Type B pancreatic cell (in vitro differentiated cells): Measurements from ENCODE around the gene NUDT14. TPM values are rescaled to one million over a fixed set of nuclear protein-coding genes. Genes with fewer than 3 reads are reported as not detected.

Experiments used
- DNase-seq: peaks from one replicate; pipeline ENCODE4 v3.0.0; 2021; ENCODE audit warnings: mixed read lengths; ENCODE audit not compliant: unreplicated experiment; ENCODE audit errors: extremely low spot score
- H3K27ac Mint-ChIP-seq: 2 replicates; pipeline ENCODE4 v1.8.0; 2021; ENCODE audit warnings: mild to moderate bottlenecking, mixed read lengths
- H3K27me3 Mint-ChIP-seq: 2 replicates; pipeline ENCODE4 v1.8.0; 2021; ENCODE audit warnings: mixed read lengths
- H3K36me3 Mint-ChIP-seq: 2 replicates; pipeline ENCODE4 v1.8.0; 2021; ENCODE audit warnings: mixed read lengths
- H3K4me1 Mint-ChIP-seq: one replicate; pipeline ENCODE4 v1.8.0; 2021; ENCODE audit warnings: mixed read lengths; ENCODE audit not compliant: unreplicated experiment
- H3K4me3 Mint-ChIP-seq: 2 replicates; pipeline ENCODE4 v1.8.0; 2021; ENCODE audit warnings: mild to moderate bottlenecking, mixed read lengths
- H3K9me3 Mint-ChIP-seq: 2 replicates; pipeline ENCODE4 v1.8.0; 2021; ENCODE audit warnings: mixed read lengths
- total RNA-seq: library from RNA; stranded (reverse); gene quantifications from 2 replicates; pipeline ENCODE4 v1.2.1, GENCODE V29; 2021; ENCODE audit warnings: low replicate concordance
- TF ChIP-seq, protein P1 (sequence below): fragments of 200-600 bp; sonication (generic); conservative IDR thresholded peaks from 2 replicates; pipeline ENCODE4 v1.5.0; 2021; ENCODE audit warnings: antibody characterized with exemption, mild to moderate bottlenecking

NUDT14 gene
- total RNA-seq, 1 donor from 2014 or later = 33.3 TPM

DNA sequence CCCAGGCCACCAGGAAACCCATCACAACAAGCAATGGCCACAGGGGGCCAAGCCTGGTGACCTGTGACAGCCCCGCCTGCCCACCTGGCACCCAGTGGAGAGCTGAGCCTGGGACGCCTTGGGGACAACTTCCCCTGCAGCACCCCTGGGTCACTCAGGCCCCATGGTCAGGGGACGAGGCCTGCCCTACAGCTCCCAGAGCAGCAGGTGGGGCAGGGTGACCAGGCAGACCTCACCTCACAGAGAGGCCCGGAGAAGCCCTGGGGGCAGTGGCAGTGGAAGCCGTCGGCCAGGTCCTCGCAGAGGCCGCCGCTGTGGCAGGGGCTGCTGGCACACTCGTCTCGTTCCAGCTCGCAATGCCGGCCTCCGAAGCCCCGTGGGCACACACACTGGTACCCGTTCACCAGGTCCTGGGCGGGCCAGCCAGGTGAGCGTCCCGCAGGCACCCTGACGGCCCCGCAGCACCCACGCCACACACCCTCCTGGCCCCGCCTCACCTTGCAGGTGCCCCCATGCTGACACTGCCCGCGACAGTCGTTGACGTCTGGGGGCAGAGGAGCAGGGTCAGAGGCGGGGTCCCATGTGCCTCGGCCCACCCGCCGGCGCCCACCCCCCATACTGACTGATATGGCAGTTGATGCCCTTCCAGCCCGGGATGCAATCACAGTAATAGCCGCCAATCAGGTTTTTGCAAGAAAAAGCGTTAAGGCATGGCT lies 30.6 kb downstream of the NUDT14 start:
- no peak overlapping the region for H3K4me3 Mint-ChIP-seq
- no peaks in the 10 kb centered on the region for H3K27me3 Mint-ChIP-seq
- H3K27ac Mint-ChIP-seq = no peak overlapping the region
- DNase-seq = no peak
- H3K9me3 Mint-ChIP-seq = no peaks in the 10 kb centered on the region
- H3K4me1 Mint-ChIP-seq = no peaks in the 10 kb centered on the region
- H3K36me3 Mint-ChIP-seq = no peaks in the 10 kb centered on the region
- TF ChIP-seq, protein P1, sequence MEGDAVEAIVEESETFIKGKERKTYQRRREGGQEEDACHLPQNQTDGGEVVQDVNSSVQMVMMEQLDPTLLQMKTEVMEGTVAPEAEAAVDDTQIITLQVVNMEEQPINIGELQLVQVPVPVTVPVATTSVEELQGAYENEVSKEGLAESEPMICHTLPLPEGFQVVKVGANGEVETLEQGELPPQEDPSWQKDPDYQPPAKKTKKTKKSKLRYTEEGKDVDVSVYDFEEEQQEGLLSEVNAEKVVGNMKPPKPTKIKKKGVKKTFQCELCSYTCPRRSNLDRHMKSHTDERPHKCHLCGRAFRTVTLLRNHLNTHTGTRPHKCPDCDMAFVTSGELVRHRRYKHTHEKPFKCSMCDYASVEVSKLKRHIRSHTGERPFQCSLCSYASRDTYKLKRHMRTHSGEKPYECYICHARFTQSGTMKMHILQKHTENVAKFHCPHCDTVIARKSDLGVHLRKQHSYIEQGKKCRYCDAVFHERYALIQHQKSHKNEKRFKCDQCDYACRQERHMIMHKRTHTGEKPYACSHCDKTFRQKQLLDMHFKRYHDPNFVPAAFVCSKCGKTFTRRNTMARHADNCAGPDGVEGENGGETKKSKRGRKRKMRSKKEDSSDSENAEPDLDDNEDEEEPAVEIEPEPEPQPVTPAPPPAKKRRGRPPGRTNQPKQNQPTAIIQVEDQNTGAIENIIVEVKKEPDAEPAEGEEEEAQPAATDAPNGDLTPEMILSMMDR = no peak

DNA sequence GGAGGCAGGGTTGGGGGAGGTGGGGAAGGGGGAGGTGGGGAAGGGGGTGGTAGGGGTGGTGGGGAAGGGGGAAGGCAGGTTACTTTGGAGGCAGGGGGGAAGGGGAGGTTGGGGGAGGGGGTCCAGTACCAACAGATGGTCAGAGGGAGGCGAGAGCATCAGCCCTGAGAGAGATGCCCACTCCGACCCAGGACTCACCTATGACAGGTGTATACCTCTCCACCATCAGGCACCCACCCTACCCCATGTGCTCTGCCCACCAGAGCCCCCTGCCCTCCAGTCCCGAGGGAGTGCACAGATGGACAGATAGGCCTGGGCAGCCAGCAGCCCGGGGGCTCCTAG lies 31.1 kb downstream of the NUDT14 start:
- Mint-ChIP-seq H3K27ac (no peak overlapping the region), H3K4me1 (no peaks in the 10 kb centered on the region), H3K4me3 (no peak overlapping the region), H3K9me3 (no peaks in the 10 kb centered on the region), H3K27me3 (no peaks in the 10 kb centered on the region), H3K36me3 (no peaks in the 10 kb centered on the region)
- no peak for DNase-seq
- TF ChIP-seq, protein P1 = no peak

DNA sequence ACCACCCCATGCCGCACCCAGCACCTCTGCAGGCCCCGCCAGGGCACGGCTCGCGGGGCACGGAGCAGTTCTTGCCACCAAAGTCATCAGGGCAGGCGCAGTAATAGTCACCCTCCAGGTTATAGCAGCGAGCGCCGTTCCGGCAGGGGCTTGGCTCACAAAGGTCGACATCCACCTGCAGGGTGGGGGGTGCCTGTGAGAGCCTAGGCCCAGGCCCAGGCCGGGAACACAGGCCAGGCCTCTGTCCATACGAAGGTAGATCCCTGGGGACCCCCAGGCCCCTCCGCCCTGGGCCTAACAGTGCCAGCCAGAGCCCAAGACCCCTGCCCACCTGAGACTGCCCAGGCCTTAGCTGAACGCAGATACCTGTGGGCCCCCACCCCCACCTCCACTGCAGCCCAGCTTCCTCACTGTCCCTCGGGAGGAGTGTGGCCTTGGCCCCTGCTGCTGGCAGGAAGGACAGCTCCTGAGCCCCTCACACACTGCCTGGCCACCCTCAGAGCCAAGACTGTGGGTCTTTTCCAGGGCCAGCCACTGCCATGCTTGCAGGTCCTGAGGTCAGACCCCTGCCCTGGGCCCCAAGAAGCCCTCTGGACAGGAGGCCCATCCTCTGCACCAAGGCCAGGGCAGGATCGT lies 31.8 kb downstream of the NUDT14 start:
- no peaks in the 10 kb centered on the region for H3K27me3 Mint-ChIP-seq
- no peak for DNase-seq
- no peak overlapping the region for H3K4me3 Mint-ChIP-seq
- TF ChIP-seq, protein P1 = no peak
- no peaks in the 10 kb centered on the region for H3K9me3 Mint-ChIP-seq
- no peak overlapping the region for H3K27ac Mint-ChIP-seq
- H3K36me3 Mint-ChIP-seq = no peaks in the 10 kb centered on the region
- no peaks in the 10 kb centered on the region for H3K4me1 Mint-ChIP-seq

DNA sequence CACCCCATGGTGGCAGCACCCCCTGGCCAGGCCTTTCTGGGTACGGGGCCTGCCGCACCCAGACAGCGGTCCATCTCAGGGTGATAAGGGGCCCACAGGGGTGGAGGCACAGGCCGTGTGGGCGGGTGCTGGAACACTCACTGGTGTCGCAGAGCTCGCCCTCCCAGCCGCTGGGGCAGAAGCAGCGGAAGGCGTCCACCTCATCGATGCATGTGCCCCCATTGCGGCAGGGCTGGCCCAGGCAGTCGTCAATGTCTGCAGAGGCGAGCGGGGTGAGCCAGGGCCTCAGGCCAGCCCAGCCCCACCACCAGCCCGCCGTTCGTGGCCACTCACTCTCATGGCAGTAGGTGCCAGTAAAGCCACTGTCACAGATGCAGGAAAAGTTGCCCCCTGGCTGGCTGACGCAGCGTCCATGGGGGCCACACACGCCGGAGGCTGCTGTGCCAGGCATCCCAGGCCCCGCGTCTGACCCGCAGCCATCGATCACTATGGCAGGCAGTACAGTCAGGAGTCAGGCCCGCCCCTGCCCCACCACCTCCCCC lies 32.4 kb downstream of the NUDT14 start:
- H3K27ac Mint-ChIP-seq = no peak overlapping the region
- no peaks in the 10 kb centered on the region for H3K27me3 Mint-ChIP-seq
- no peak overlapping the region for H3K4me3 Mint-ChIP-seq
- no peak for DNase-seq
- H3K9me3 Mint-ChIP-seq = no peaks in the 10 kb centered on the region
- TF ChIP-seq, protein P1 = no peak
- H3K36me3 Mint-ChIP-seq = no peaks in the 10 kb centered on the region
- H3K4me1 Mint-ChIP-seq = no peaks in the 10 kb centered on the region

DNA sequence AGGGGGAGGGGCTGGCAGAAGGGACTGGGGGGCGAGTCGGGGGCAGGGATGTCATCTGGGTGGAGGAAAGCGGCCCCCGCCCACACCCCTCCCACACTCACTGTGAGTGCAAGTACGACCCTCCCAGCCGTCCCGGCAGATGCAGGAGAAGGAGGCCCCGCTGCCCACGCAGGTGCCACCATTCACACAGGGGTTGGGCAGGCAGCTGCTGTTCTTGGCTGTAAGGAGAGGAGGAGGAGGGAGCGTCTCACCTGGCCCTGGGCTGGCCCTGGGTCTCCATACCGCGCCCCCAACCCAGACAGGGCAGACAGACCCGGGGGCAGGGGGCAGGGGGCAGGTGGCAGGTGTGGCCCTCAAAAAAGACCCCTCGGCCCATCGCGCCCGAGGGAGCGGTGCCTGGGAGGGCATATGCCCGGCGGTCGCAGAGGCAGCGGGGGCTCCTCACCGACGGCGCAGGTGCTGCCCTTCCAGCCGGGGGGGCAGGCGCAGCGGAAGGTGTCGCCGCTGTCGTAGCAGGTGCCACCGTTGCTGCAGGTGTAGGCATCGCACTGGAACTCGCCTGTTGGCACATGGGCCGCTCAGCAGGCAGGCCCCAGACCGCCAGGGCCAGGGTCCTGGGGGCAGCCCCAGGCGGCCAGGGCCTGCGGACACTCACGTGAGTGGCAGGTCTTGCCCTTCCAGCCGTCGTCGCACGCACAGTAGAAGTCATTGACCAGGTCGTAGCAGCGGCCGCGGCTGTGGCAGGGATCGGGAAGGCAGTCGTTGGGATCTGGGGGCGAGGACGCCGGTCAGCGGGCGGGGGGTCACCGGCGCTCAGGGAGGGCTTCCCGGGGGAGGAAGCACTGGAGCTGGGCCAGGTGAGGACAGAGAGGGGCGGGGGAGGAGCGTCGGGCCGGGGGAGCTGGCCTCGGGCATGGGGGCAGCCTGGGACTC lies 33.2 kb downstream of the NUDT14 start:
- Mint-ChIP-seq H3K4me1 (no peaks in the 10 kb centered on the region), H3K27me3 (no peaks in the 10 kb centered on the region), H3K4me3 (no peak overlapping the region), H3K27ac (no peak overlapping the region), H3K9me3 (no peaks in the 10 kb centered on the region), H3K36me3 (no peaks in the 10 kb centered on the region)
- TF ChIP-seq, protein P1 = no peak
- no peak for DNase-seq
